GM21528 (cell line): ENCODE measurements around the gene SPDYE4.
"Not testable (repeated sequence)": the region's sequence is repeated elsewhere in the genome, so short reads cannot be mapped to it uniquely, and the experiment has no call there.

Source experiments
- ATAC-seq: cut with Tn5 transposase; IDR thresholded peaks from one replicate; pipeline ENCODE4 v1.9.1; 2021; ENCODE audit warnings: mild to moderate bottlenecking, moderate library complexity; ENCODE audit not compliant: unreplicated experiment, low FRiP score

Gene SPDYE4, protein sequence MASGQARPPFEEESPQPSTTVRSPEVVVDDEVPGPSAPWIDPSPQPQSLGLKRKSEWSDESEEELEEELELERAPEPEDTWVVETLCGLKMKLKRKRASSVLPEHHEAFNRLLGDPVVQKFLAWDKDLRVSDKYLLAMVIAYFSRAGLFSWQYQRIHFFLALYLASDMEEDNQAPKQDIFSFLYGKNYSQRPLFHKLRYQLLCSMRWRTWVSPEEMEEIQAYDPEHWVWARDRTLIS

DNA sequence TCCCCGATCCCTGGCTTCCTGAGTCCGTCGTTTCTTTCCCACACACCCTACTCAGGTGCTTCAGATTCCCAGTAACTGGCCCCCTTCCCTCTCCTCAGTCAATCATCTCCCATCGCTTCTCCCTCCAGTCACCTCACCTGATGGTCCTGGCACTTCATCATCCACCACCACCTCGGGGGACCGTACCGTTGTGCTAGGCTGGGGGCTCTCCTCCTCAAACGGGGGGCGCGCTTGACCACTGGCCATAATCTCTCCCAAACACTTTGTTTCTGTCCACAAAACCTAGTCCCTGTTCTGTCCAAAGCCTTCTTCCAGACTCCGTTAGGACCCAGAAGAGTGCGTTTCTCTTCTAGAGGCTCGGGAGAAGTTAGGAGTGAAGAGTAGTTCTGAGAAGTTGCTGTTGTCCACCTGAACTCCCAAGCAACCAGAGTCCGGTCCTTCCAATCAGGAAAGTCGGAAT is at the start of gene SPDYE4:
TSS of gene SPDYE4 (minus strand) at position 410 of the 460 bp plus-strand sequence. CDS start at position 246, 164 bp downstream.
- no peak for ATAC-seq

DNA sequence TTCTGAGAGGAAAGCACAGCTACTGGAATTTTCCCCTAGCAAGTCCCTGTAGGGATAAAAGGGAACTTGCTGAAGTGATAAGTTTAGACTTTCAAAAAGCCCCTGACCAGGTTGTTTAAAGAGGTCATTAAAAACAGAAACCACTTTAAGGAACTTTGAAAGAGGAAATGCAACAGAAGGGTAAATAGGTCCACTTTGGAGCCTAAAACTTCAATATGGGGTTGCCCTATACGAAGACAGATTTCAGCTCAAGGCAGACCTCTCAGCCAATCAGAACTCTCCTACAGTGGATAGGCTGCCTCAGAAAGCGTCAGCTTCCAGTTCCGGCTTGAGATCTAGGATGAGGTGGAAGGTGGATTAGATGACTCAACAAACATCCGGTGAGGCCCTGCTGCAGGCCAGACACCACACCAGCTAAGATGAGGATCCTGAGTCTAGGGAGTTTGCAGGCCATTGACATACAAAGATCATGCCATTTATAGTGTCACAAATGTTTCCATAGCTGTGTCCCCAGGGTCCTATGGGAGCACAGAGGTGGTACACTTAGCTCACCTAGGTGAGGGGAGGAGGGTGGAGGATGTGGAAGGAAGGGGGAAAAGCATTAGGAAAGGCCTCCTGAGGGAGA is 48.7 kb upstream of the SPDYE4 start:
- ATAC-seq = peak; percentile 84

DNA sequence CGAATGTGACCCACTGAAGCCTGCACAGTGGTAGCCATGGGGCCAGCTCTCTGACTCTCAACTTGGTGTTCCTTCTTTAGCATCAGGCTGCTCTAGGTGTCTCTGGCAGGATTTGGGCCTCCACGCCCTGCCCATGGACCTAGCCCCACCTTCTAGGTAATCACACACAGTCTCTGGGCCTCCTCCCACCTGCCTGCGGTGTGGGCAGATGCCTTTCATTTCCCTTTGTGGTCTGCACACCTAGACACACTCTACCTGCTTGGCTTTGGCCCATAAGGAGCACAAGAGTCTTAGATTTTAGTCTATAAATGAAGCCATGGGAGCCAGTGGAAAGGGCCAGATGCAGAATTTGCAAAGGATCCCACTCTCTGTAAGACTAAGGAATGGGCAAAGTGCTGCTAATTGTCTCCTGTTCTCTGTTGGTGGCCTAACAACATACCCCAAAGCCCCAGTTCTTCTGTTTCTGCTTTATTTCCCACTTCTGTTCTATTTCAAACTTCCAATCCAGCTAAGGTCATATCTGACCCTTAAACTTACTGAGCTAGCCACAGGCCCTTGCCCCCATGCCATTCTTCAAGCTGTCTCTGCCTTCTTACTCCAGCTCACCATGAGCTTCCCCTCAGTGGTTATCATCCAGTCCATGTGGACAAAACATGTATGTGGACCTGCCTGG is 48.0 kb upstream of the SPDYE4 start:
- ATAC-seq = peak; percentile 33

DNA sequence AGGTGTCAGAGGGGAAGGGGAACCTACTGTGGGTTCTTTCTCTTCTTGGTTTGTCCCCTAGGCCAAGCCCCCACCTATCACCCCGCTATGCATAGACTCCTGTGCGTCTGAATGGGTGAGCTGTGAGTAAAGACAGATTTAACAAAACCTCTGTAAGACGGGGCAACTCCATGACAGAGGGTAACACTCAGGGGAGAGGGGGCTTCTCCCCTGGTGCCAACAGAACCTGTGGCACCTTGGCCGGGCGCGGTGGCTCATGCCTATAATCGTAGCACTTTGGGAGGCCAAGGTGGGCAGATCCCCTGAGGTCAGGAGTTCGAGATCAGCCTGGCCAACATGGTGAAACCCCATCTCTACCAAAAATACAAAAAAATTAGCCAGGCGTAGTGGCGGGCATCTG is 47.0 kb upstream of the SPDYE4 start:
- not testable (repeated sequence) for ATAC-seq

DNA sequence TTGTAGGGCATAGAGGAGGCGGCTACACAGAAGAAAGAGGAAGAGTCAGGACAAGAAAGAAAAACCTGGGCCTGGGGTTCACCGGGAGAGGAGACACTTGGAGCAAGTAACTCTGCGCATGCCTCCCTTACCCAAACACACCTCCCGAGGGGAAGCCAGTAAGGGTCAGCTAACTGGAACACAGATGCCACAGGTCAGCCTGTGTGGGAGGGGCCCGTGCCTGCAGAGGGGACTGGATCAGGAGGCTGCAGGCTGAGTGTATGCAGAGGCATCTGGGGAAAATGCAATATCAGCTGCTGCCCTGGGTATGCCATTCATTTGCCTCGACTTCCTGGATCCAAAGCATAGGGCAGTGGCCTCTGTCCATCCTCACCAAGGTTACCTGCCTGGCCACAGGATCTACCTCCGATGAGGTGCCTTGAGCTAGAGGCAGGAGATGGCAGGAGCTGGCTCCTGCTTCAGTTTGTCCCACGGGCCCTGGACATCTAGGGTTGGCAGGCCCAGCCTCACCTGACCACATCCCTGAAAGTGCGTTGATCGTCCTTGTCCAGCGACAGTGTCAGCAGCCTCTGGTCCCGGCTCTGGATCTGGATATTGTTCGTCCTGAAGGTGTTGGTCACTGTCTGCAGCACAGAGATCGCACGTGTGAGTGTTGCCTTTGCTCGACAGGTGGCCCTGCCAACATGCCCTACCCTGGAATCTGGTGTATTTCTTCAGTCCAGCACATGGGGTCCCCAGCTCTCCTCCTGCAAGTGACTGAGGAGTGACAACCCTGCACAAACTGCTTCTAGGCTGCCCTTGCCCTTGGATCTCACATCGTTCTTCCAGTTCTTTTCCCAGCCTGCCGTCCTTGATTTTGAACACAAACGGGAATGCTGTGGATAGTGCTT is 45.4 kb upstream of the SPDYE4 start:
- ATAC-seq = no peak

DNA sequence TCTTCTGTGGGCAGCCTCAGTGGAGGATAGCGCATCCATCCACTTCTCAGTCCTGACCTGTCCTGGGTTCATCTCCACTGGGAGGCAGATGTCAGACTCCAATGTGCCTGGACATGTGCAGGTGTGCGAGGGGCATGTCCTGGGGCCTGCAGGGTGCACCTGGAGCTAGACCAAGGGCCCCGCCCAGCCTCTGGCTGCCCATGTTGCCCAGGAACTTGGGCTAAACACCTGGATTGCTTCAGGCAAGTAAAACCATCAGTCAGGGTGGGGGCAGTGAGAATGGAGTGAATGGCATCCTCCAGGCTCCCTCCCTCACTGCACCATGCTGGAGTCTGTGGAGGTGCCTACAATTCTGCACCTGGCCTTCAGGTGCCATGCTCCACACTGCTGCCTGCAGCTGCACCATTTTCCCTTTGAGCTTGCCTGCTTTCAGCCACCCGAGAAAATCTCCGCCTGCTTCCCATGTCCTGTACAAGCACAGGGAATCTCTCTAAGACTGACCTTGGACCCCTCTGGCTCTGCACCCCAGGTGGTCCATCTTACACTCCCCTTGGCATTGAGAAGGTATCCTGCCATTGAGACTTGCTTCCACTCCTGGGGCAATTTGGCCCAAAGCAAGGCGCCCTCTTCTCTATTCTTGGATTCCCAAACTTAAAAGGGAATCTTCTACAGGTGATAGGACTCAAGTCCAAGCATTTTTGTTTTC is 42.9 kb upstream of the SPDYE4 start:
- no peak for ATAC-seq

DNA sequence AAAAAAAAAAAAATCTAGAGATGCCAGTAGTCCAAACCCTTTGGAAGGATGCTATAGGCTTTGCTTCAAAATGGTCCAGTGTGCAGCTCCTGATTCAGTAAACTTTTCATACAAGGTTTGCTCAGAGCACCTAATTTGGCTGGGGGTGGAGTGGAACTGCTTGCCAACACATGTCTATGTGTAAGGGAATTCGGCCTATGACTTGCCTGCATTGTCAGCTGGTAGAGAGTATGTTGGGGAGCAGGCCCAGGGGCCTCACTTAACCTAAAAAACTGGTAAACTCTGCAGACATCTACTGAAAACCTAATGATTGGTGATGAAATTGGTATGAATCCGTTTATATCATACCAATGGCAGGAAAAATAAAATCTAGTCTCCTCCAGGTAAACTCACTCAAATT is 42.3 kb upstream of the SPDYE4 start:
- ATAC-seq = no peak

DNA sequence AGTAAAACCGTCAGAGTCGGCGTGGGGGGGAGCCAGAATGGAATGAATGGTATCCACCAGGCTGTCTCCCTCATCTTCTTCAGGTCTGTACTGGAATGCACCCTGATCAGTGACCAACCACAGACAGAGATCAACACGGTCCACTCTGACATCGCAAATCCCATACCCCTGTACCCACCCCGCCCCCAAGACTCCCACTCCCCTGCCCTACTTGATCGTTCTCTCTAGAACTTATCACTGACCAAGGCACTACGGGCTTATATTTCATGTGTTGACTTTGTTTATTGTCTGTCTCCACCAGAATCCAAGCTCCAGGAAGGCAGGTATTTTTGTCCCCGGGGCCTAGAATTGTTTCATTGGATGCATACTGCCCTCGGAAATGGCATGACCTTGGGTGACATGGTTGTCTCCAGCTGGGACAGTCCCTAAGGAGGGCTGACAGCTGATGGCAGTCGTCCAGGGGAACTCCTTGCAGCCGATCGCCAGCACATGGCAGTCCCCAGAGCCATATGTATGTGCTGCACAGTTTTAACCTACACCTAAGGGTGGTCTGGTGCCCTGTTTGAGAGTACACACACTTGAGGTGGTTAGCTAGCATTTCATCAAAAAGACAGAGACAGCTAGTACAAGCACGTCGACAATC is 41.3 kb upstream of the SPDYE4 start:
- no peak for ATAC-seq

DNA sequence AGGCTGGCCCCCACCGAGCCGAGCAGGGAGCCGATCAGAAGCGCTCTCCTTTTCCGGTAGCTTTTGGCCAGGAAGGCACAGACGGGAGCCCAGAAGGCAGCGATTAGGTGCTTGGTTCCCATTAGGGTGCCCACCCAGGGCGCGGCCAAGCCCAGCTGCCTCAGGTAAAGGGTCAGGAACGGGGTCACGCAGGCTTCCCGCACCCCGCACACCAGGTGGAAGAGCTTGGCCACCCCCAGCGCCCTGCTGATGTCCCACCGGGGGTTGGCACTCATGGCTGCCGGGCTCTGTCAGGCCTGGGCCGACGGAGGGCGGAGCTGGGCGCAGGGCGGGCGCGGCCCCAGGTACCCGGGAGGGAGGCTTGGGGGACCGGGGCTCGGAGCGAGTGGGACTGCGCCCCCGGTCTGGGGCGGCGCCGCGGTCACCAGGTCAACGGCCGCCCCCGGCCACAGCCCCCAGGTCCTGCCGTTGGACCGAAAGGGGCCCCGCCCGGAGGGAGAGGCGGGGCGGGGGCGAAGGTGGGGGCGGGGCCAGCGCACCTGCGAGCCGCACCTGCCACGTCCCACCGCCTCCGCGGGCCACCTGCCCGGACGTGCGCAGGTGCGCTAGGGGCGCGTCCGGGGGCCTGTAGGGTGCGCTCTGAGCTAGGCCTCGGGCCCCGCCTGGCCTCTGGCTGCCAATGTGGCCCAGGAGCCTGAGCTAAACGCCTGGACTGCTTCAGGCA is 40.7 kb upstream of the SPDYE4 start, which contains the start of gene MFSD6L:
TSS of gene MFSD6L (minus strand) at position 520 of the 724 bp plus-strand sequence. CDS start at position 275, 245 bp downstream.
- no peak for ATAC-seq

DNA sequence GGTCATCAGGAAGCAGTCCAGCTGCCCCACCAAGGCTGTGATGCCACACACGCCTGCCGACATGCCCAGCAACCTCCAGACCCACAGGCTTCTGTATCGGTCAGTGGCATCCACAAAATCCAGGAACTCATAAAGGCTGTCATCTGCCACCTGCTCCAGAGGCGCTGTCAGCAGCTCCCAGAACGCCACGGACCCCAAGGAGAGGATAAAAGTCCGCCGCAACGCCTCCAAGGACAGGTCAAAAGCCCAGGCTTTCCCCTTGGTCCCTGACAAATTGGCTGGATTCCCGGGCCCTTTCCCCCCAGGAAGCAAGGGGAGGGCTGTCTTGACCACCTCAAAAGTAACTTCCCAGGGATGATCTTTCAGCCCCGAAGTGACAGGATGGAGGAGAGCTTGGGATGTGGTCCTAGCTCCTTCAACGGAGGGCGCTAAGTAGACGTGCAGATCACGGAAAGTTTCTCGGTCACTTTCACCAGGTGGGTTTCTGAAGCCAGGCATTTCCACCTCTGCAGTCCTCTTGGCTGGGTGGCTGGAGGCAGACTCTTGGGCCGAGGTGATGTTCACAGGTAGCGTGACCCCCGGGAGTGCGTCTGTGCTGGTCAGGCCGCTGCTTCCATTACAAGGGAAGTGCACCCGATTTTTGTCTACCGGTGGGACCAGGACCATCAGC is 40.0 kb upstream of the SPDYE4 start:
- ATAC-seq = no peak

DNA sequence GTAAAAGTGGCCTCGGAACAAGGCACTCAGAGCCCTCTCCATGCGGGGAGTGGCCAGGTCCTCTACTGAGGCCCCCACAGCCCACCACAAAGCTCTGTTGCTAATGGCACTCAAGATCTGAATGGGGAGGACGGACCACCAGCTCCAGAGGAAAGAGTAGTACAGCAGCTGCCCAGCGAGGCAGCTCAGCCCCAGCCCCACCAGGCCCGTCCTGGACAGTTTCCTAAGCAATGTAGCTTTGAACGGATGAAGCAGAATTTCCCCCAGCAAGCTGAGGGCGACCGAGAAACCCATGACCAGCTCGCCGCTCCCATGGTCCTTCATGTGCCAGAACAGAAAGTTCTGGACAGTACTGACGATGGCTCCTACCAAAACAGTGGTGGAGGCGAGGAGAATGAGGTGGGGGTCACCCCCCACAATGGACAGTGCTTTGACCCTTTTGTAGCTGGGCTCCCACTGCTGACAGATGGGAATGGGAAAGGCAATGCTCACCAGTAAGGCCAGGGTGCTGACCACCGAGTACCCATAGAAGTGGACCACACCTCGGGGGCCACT is 39.4 kb upstream of the SPDYE4 start:
- ATAC-seq = no peak

DNA sequence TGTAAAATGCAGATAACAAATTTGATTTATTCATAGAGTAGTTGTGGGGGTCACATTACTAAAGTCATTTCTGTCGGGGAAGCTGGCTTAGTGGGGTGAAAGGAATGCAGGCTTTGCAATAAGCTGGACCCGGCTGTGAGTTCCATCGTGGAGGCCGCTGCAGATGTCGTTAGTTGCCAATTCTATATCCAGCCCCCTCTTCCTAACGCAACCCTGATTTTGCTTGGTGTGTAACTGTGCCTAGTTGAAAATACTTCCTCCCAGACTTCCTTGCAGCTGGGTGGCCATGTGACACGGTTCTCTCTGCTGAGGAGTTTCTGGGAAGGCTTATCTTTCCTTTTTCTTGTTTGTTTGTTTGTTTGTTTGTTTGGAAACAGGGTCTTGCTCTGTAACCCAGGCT is 36.3 kb upstream of the SPDYE4 start:
- no peak for ATAC-seq

DNA sequence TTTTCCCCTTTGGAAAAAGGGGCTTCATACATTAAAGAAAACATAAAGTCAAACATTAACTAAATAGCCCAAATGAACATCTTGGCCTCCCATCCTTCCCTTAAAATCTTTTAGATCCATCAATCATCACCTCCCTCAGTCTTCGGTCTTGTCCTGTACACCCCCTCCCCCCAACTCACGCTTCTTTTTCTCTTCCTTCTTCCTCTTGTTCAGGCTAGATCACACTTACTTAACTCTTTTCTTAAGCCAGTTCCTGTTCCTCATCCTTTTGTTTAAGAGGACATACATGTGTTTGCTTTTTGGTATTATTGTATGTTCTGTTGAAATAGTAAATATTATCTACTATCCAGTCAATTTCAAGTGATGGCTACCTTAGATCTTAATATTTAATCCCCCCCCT is 35.3 kb upstream of the SPDYE4 start:
- no peak for ATAC-seq

DNA sequence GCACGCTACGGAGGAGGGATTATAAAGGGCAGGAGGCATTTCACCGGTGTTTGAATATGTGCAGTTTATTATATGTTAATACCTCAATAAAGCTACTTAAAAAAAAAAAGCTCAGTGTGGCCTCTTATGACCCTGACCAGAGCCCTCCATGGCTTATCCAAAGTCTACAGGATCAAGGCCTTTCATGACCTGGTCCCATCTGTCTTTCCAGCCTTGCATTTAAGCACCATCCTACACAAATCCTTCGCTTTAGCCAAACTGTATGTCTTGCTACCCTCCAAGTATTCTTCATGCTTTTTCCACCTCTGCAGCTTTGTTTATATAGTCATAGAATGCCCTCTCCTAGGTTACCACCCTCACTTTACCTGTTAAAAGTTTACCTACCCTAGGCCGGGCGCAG is 34.3 kb upstream of the SPDYE4 start:
- no peak for ATAC-seq

DNA sequence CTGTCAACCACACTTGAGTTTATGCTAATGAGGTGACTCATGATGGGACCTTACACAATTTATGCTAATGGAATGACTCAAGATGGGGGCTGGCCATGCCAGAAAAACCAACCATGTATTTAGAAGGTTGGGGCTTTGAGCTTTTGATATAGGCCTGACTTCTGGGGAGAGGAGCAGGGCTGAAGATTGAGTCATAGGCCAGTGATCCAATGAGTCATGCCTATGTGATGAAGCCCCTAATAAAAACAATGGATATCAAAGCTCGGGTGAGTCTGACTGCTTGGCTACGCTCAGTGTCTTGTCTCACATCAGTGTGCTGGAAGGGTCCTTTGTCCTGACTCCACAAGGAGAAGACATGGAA is 33.5 kb upstream of the SPDYE4 start:
- ATAC-seq = no peak

DNA sequence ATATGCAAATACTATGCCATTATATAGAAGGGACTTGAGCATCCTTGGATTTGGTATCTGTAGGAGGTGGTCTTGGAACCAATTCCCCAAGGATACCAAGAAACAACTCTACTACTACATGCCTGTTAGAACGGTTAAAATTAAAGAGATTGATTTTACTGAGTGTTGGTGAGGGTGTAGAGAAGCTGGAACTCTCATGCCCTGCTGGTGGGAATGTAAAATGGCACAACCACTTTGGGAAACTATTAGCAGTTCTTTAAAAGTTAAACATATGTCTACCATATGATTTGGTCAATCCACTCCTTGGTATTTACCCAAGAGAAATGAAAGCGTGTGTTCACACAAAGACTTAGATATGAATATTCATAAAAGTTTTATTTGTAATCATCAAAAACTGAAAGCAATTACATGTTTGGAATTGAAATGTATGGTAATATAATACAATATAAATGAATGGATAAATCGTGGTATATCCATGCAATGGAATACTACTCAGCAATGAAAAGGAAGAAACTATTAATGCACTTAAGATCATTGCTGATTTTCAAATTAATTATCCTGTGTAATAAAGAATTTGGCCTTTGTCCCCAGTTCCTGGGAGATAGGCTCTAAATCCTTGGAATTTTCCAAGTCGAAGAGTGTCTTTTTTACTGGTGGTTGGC is 33.0 kb upstream of the SPDYE4 start:
- ATAC-seq = no peak

DNA sequence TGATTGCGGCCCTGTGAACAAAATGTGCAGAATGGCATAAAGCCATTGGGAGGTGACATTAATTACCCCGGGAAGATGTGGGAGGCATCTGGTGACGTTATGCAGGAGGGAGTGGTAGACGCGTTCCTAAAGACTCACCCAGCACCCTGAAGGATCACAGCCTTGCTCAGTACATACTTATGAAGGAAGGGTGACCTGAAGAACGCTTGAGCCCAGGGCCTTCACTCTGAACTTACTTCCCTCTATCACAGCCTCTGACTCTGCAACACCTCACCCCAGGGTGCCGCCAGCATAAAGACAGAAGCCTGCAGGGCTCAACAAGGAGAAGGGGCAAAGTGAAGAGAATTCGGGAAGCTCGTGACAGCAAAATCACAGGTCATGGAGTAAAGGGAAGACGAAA is 31.4 kb upstream of the SPDYE4 start:
- ATAC-seq = no peak

DNA sequence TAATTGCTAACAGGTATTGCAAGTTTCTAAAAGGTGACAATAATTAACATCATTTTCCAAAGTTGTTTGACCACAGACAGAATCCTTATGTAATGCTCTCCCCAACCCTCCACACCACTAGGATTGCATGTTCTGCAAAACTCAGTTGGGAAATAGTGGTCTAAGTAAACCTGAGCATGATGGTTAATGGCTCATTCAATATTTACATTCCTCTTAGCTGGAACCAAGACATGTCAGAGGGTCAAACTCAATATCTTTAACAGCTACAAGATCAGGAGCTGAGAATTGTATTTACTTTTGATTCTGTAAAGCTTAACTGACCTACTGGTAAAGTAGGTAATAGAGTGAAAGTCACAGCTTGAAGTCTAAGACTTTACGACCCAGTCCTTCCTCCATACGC is 30.7 kb upstream of the SPDYE4 start:
- no peak for ATAC-seq
